HFFc6 (cell line): Measurements from ENCODE around the gene TNFSF18. TPM values are rescaled to one million over a fixed set of nuclear protein-coding genes. Genes with fewer than 3 reads are reported as not detected.

ENCODE experiments used
- DNase-seq: peaks from one replicate; pipeline ENCODE4 v3.0.0-alpha.2; 2018
- H3K27ac Mint-ChIP-seq: 2 replicates; pipeline ENCODE4 v1.8.0; 2020; ENCODE audit warnings: mild to moderate bottlenecking, mixed read lengths
- H3K27me3 Mint-ChIP-seq: 2 replicates; pipeline ENCODE4 v1.8.0; 2021; ENCODE audit warnings: mild to moderate bottlenecking, moderate library complexity, mixed read lengths; ENCODE audit not compliant: insufficient read depth
- H3K36me3 Mint-ChIP-seq: 2 replicates; pipeline ENCODE4 v1.8.0; 2021; ENCODE audit warnings: low read depth, mixed read lengths
- H3K4me1 Mint-ChIP-seq: 2 replicates; pipeline ENCODE4 v1.8.0; 2020; ENCODE audit warnings: low read depth, mixed read lengths
- H3K4me3 Mint-ChIP-seq: 2 replicates; pipeline ENCODE4 v1.8.0; 2020; ENCODE audit warnings: mild to moderate bottlenecking, moderate library complexity, mixed read lengths
- H3K9me3 Mint-ChIP-seq: 2 replicates; pipeline ENCODE4 v1.8.0; 2020; ENCODE audit warnings: mild to moderate bottlenecking, mixed read lengths
- total RNA-seq, 6 experiments: library from RNA; stranded (reverse); fragmentation: NEBNext Ultra II Directional; extraction: Animal tissue kit (Norgen Biotek cat#: 25700); gene quantifications; 2 replicates in 1 of 6; 3 replicates in 5 of 6; pipeline ENCODE4 v1.2.3, GENCODE V29; 2021
- TF ChIP-seq, protein P1 (sequence below): fragments of 200-600 bp; sonication (generic); IDR thresholded peaks from 2 replicates; pipeline ENCODE4 v1.5.0; 2021; ENCODE audit warnings: antibody characterized with exemption, mild to moderate bottlenecking

Gene TNFSF18
- total RNA-seq, 6 experiments from 2014 or later = 0.09 to 0.17 (median 0.12) TPM; not detected in 1

DNA sequence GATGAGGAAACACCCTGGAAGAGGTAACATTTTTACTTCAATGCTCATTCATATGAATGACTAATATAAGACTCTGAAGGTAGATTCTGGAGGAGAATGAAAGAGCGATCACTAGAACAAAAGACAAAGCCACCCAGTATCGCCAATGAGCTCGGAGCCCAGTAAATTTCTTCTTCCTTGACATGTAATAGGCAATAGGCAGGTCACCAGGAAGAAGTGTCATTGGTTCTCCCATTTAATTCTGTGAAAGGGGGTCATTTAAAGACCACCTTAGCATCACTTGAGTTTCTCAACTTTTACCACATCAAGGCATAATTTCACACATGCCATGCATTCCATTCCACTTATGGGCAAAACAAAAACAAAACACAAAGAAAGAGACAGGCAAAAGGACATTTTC, 7.9 kb downstream of the TNFSF18 start:
- no peak overlapping the region for H3K4me3 Mint-ChIP-seq
- TF ChIP-seq, protein P1, sequence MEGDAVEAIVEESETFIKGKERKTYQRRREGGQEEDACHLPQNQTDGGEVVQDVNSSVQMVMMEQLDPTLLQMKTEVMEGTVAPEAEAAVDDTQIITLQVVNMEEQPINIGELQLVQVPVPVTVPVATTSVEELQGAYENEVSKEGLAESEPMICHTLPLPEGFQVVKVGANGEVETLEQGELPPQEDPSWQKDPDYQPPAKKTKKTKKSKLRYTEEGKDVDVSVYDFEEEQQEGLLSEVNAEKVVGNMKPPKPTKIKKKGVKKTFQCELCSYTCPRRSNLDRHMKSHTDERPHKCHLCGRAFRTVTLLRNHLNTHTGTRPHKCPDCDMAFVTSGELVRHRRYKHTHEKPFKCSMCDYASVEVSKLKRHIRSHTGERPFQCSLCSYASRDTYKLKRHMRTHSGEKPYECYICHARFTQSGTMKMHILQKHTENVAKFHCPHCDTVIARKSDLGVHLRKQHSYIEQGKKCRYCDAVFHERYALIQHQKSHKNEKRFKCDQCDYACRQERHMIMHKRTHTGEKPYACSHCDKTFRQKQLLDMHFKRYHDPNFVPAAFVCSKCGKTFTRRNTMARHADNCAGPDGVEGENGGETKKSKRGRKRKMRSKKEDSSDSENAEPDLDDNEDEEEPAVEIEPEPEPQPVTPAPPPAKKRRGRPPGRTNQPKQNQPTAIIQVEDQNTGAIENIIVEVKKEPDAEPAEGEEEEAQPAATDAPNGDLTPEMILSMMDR = no peak
- no peak for DNase-seq
- no peaks in the 10 kb centered on the region for H3K27me3 Mint-ChIP-seq
- H3K4me1 Mint-ChIP-seq = peaks cover 36% of the 10 kb centered on the region
- no peaks in the 10 kb centered on the region for H3K9me3 Mint-ChIP-seq
- H3K27ac Mint-ChIP-seq = no peak overlapping the region
- no peaks in the 10 kb centered on the region for H3K36me3 Mint-ChIP-seq

DNA sequence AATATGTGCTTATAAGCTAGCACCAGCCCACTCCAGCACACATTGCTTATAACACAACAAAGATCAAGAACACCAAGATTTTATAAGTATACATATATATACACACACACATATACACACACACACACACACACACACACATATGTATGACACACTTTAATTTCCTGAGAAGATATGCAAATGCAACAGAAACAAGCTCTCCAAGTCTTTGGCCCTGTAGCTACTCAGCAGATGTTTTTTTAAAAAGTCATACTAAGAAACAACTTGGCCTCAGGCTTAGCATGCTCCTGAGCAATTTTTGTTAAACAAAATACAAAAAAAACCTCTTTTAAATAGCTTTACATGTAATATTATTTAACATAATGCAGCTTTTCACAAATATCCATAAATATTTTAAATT, 11.1 kb downstream of the TNFSF18 start:
- Mint-ChIP-seq H3K4me1 (peaks cover 35% of the 10 kb centered on the region), H3K27me3 (no peaks in the 10 kb centered on the region), H3K9me3 (no peaks in the 10 kb centered on the region), H3K36me3 (no peaks in the 10 kb centered on the region), H3K27ac (no peak overlapping the region), H3K4me3 (no peak overlapping the region)
- peak; percentile 45 for DNase-seq
- TF ChIP-seq, protein P1 = no peak

DNA sequence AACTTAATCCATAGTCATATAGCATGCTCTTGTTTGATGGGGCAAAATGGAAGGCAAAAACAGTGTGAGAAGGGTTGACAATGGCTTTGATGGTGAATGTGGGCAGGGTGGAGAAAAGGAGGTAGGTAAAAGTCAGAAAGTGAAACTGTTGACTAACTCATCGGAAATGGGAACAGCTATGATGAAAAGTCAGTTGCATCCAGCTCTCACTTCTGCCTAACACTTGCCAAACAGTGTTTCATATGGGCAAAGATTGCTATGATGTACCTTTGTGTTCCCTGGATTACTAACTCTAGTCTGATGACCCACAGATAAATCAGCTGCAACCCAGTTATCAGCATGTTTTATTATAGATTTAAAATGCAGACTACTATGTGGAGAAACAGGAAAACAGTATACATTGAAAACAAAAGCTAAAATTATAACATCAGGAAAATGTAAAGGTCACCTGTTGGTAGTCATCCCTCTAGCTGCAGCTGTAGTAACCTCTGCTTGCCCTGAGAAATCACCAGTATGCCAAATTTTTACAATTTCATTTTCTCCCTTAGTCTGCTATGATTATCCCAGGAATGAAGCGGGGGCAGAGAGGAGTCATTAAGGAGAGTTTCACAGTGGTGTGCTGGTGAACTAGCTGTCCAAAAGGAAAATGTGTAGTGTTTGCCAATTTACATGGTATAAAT, 11.7 kb downstream of the TNFSF18 start:
- H3K9me3 Mint-ChIP-seq = no peaks in the 10 kb centered on the region

DNA sequence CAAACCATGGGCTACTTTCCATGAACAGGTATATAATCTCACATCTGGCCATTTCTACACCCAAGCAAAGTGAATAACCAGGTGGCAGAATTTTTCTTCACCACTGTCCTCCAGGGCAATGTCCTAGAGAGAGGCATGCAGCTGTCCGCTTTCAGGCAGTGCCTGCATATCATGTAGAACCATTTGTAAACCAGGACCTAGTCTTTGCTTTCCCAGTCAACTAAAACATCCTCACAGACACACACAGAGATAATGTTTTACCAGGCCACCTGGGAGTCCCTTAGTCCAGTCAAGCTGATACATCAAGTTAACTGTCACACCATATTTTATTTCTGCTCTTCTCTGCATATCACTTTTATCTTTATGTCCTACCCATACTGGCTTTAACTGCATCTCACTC, 26.2 kb downstream of the TNFSF18 start:
- Mint-ChIP-seq H3K4me1 (peaks cover 23% of the 10 kb centered on the region), H3K27ac (no peak overlapping the region), H3K36me3 (peaks cover 20% of the 10 kb centered on the region), H3K9me3 (peaks cover 5% of the 10 kb centered on the region; the same call in 1 of the 2 replicates), H3K4me3 (no peak overlapping the region), H3K27me3 (no peaks in the 10 kb centered on the region)
- no peak for DNase-seq
- TF ChIP-seq, protein P1 = no peak

More for the DNA sequence above, 11.7 kb downstream of the TNFSF18 start:
- Mint-ChIP-seq H3K27ac (no peak overlapping the region), H3K36me3 (no peaks in the 10 kb centered on the region), H3K27me3 (no peaks in the 10 kb centered on the region), H3K4me3 (no peak overlapping the region), H3K4me1 (peaks cover 34% of the 10 kb centered on the region)
- DNase-seq = no peak
- TF ChIP-seq, protein P1 = no peak

DNA sequence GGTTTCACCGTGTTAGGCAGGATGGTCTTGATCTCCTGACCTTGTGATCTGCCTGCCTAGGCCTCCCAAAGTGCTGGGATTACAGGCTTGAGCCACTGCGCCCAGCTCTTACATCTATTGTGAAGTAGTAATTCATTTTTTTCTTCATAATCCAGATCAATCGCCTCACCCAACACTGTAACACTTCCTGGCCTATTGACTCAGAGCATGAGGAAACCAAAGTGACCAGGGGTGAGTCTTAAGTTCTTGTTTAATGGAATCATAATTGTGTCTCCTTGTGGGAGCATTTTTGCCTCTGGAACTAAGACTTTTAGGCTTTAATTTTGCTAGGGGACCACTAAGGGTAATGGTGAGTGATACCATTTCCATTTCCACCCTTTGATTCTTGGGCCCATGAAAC, 27.4 kb downstream of the TNFSF18 start:
- Mint-ChIP-seq H3K9me3 (peaks cover 5% of the 10 kb centered on the region; the same call in 1 of the 2 replicates), H3K4me1 (peaks cover 23% of the 10 kb centered on the region), H3K36me3 (peaks cover 20% of the 10 kb centered on the region), H3K27me3 (no peaks in the 10 kb centered on the region), H3K4me3 (no peak overlapping the region), H3K27ac (no peak overlapping the region)
- TF ChIP-seq, protein P1 = no peak
- DNase-seq = no peak
